Mesothelial cell of epicardium (in vitro differentiated cells): ENCODE data around the gene PPP1R2B. TPM values are rescaled to one million over a fixed set of nuclear protein-coding genes. Genes with fewer than 3 reads are reported as not detected.

Source experiments
- DNase-seq, 2 experiments: peaks; one replicate each; pipeline ENCODE4 v3.0.0; 2021; ENCODE audit warnings: low spot score in 2 of 2; ENCODE audit not compliant: unreplicated experiment in 2 of 2
- H3K27ac Mint-ChIP-seq: 2 replicates; pipeline ENCODE4 v1.8.0; 2021; ENCODE audit warnings: mixed read lengths
- H3K27me3 Mint-ChIP-seq: 2 replicates; pipeline ENCODE4 v1.8.0; 2021; ENCODE audit warnings: low read depth, mixed read lengths
- H3K36me3 Mint-ChIP-seq: 2 replicates; pipeline ENCODE4 v1.8.0; 2021; ENCODE audit warnings: mixed read lengths
- H3K4me1 Mint-ChIP-seq: 2 replicates; pipeline ENCODE4 v1.8.0; 2021; ENCODE audit warnings: mixed read lengths
- H3K4me3 Mint-ChIP-seq: 2 replicates; pipeline ENCODE4 v1.8.0; 2021; ENCODE audit warnings: mild to moderate bottlenecking, moderate library complexity, mixed read lengths
- H3K9me3 Mint-ChIP-seq: 2 replicates; pipeline ENCODE4 v1.8.0; 2021; ENCODE audit warnings: mixed read lengths
- total RNA-seq: library from RNA; stranded (reverse); gene quantifications from 3 replicates; pipeline ENCODE4 v1.2.1, GENCODE V29; 2021
- TF ChIP-seq, protein P1 (sequence below): fragments of 200-600 bp; sonication (generic); IDR thresholded peaks from one replicate; pipeline ENCODE4 v1.5.0; 2021; ENCODE audit warnings: antibody characterized with exemption; ENCODE audit not compliant: unreplicated experiment

Gene PPP1R2B
- 0.11 TPM in 1 of 3 replicates, not detected in the others for total RNA-seq

DNA sequence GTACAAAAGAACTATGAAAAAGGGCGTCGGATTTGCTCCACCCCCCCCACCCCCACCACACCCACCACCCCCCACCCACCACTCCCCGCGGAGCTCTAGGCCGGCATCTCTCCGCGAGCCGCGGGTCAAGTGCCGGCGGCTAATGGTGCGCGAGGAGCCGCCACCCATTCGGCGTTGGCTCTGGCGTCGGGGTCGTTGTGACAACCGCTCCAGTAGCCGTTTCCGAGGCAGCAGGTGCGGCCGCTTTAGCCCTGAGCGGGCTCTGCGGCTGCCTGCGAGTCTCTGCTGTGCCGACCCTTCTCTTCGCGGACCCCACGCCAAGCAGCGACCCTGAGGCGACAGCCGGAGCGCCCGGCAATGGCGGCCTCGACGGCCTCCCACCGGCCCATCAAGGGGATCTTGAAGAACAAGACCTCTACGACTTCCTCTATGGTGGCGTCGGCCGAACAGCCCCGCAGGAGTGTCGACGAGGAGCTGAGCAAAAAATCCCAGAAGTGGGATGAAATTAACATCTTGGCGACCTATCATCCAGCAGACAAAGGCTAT, at the start of gene PPP1R2B:
TSS of gene PPP1R2B (plus strand) at position 90 of the 546 bp plus-strand sequence. CDS start at position 358, 268 bp downstream.
- TF ChIP-seq, protein P1, sequence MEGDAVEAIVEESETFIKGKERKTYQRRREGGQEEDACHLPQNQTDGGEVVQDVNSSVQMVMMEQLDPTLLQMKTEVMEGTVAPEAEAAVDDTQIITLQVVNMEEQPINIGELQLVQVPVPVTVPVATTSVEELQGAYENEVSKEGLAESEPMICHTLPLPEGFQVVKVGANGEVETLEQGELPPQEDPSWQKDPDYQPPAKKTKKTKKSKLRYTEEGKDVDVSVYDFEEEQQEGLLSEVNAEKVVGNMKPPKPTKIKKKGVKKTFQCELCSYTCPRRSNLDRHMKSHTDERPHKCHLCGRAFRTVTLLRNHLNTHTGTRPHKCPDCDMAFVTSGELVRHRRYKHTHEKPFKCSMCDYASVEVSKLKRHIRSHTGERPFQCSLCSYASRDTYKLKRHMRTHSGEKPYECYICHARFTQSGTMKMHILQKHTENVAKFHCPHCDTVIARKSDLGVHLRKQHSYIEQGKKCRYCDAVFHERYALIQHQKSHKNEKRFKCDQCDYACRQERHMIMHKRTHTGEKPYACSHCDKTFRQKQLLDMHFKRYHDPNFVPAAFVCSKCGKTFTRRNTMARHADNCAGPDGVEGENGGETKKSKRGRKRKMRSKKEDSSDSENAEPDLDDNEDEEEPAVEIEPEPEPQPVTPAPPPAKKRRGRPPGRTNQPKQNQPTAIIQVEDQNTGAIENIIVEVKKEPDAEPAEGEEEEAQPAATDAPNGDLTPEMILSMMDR: no peak
- Mint-ChIP-seq H3K9me3 (peaks cover 30% of the 10 kb centered on the region), H3K4me1 (no peaks in the 10 kb centered on the region), H3K27ac (no peak within 1 kb of the TSS), H3K4me3 (no peak within 1 kb of the TSS), H3K27me3 (peaks cover 5% of the 10 kb centered on the region), H3K36me3 (no peaks in the 10 kb centered on the region)
- no peak for DNase-seq

DNA sequence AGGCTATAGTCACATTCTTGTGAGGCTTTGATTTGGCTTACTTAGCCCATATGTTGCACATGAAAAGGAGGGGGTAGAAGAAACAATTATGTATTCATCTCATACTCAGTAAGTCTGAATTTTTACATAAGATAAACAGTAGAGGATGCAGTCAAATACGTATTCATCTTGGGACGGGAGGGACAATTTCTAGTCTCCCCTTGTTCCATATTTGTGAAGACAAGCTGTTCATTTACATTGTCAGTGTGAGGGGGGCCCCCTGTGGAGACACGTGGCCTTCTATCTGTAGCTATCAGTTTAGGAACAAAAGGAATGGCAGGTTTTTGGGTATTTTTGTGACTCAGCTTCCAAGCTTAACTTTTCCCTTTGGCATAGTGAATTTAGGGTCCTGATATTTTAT, 49.2 kb upstream of the PPP1R2B start:
- no peak overlapping the region for H3K4me3 Mint-ChIP-seq
- H3K27ac Mint-ChIP-seq: no peak overlapping the region
- H3K36me3 Mint-ChIP-seq: no peaks in the 10 kb centered on the region
- peaks cover 21% of the 10 kb centered on the region for H3K4me1 Mint-ChIP-seq
- no peak for DNase-seq
- H3K27me3 Mint-ChIP-seq: no peaks in the 10 kb centered on the region
- no peaks in the 10 kb centered on the region for H3K9me3 Mint-ChIP-seq
- TF ChIP-seq, protein P1: no peak

DNA sequence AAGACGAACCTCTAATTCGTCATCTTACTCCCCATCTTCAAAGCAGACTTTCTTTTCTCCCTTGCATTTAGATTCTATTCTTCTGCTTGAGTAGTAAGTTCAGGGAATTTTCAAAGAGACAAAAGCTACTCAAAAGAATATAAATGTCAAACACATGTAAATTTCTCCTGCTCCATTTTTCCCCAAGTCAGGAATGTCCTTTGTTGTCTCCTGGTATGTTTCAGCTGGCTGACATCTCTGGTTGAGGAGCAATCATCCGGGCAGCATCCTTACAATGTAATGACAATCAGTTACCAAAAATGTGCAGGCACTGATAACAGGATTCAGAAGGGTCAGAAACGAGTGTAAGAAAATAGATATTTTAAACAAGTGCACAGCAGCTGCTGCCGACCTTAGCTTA, 47.6 kb upstream of the PPP1R2B start:
- DNase-seq: no peak
- no peak overlapping the region for H3K4me3 Mint-ChIP-seq
- no peak overlapping the region for H3K27ac Mint-ChIP-seq
- H3K9me3 Mint-ChIP-seq: peaks cover 6% of the 10 kb centered on the region
- H3K4me1 Mint-ChIP-seq: peaks cover 9% of the 10 kb centered on the region
- H3K36me3 Mint-ChIP-seq: no peaks in the 10 kb centered on the region
- TF ChIP-seq, protein P1: no peak
- no peaks in the 10 kb centered on the region for H3K27me3 Mint-ChIP-seq

DNA sequence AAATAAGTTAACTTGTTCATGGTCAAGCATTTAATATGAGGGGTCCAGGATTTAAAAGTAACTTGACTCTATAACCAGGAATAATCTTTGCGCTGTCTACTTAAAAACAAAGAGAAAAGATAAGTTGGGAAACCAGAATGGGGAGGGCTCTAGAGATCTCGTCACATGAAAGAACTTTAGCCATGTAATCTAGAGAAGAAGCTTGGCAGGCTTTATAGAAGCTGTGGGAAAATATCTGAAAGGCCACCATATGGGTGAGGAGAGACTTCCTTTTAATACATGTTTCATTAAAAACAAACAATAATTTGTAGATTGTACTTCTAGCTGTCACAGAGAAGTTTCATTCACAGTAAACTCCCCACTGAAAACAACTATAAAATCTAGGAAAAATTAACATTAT, 46.7 kb upstream of the PPP1R2B start:
- no peak for DNase-seq
- Mint-ChIP-seq H3K9me3 (peaks cover 10% of the 10 kb centered on the region), H3K4me3 (no peak overlapping the region), H3K27ac (no peak overlapping the region), H3K4me1 (peaks cover 6% of the 10 kb centered on the region), H3K36me3 (no peaks in the 10 kb centered on the region), H3K27me3 (no peaks in the 10 kb centered on the region)
- TF ChIP-seq, protein P1: no peak

DNA sequence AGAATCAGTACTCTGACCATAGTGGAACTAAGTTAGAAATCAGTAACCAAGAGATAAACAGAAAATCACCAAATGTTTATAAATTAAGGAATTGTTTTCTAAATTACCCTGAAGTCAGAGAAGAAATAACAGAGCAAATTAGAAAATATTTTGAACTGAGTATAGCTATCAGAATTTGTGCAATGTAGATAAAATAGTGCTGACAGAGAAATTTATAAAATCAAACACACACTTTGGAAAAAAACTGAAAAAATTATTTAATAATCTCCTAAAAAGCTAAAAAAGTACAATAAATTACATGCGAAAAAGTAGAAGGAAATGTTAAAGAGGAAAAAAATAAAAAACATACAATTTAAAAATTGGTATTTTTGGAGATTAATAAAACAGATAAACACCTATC, 37.1 kb upstream of the PPP1R2B start:
- H3K9me3 Mint-ChIP-seq: peaks cover 32% of the 10 kb centered on the region
- no peak overlapping the region for H3K27ac Mint-ChIP-seq
- H3K4me1 Mint-ChIP-seq: no peaks in the 10 kb centered on the region
- no peaks in the 10 kb centered on the region for H3K36me3 Mint-ChIP-seq
- H3K27me3 Mint-ChIP-seq: no peaks in the 10 kb centered on the region
- DNase-seq: no peak
- no peak overlapping the region for H3K4me3 Mint-ChIP-seq
- TF ChIP-seq, protein P1: no peak
